Adrenal gland (tissue), 12 donors: Measurements from ENCODE around the gene WBP1. TPM values are rescaled to one million over a fixed set of nuclear protein-coding genes. Genes with fewer than 3 reads are reported as not detected.

Experiments used
- DNase-seq, 7 donors: peaks; one replicate each; pipeline ENCODE4 v3.0.0-alpha.2; 2019 to 2020
- H3K27ac ChIP-seq, 5 donors: fragments of 200-600 bp; sonication (generic) in 4 of 5; 1 replicate in 3 of 5; 2 replicates in 2 of 5; pipeline versions ENCODE4 v1.5.1 to v1.8.0; 2016 to 2020; ENCODE audit warnings: mild to moderate bottlenecking in 1 of 5
- H3K27me3 ChIP-seq: fragments of 200-600 bp; 2 replicates; pipeline ENCODE4 v1.8.0; 2021
- H3K36me3 ChIP-seq, 2 donors: fragments of 200-600 bp; replicated peaks in 1 of 2; 1 replicate in 1 of 2; 2 replicates in 1 of 2; pipeline versions ENCODE4 v1.5.1 to v1.8.0; 2018 to 2022
- H3K4me1 ChIP-seq, 2 donors: fragments of 200-600 bp; replicated peaks in 1 of 2; 1 replicate in 1 of 2; 2 replicates in 1 of 2; pipeline versions ENCODE4 v1.5.1 to v1.8.0; 2018 to 2021
- H3K4me3 ChIP-seq, 4 donors: fragments of 200-600 bp; sonication (generic) in 3 of 4; one replicate each; pipeline ENCODE4 v1.5.1; 2016 to 2018
- H3K9me3 ChIP-seq, 3 donors: fragments of 200-600 bp; sonication (generic) in 1 of 3; replicated peaks in 1 of 3; 1 replicate in 2 of 3; 2 replicates in 1 of 3; pipeline versions ENCODE4 v1.5.1 to v1.8.0; 2016 to 2021
- POLR2A ChIP-seq, 2 donors: fragments of 450-650 bp; IDR thresholded peaks; one replicate each; pipeline ENCODE4 v1.6.1; 2017; ENCODE audit warnings: antibody characterized with exemption in 2 of 2, mild to moderate bottlenecking in 2 of 2, moderate library complexity in 1 of 2
- WGBS, 4 donors: extraction: QIAGEN DNeasy Blood & Tissue Kit in 2 of 4; methylation state at CpG; one replicate each; pipeline versions ENCODE4 v1.1.5 to v1.1.7; 2013 to 2017; 5-methylcytosine and 5-hydroxymethylcytosine counted together
- intact Hi-C, 2 donors: fragments of 100-400 bp; cut with DNase I; formaldehyde crosslinking; loops; one replicate each; pipeline versions ENCODE4 v1.14.1 to v1.15.0; 2022 to 2023
- polyA plus RNA-seq, 3 donors: library from polyadenylated mRNA; stranded (reverse); fragments of 200-250 nt in 2 of 3; fragments of 350-450 nt in 1 of 3; fragmentation: Illumina TruSeq in 1 of 3; extraction: RNeasy Lipid Tissue Mini Kit (QIAGEN cat#74804) in 1 of 3; gene quantifications; one replicate each; pipeline ENCODE4 v1.2.3, GENCODE V29; 2013 to 2014
- total RNA-seq, 9 donors: library from RNA; depleted of rRNA in 4 of 9; stranded (reverse); fragments of >200 nt in 4 of 9; fragments of 120-200 nt in 1 of 9; fragmentation: NEBNext Ultra II Directional in 1 of 9; extraction: Animal tissue kit (Norgen Biotek cat#: 25700) in 1 of 9; gene quantifications; one replicate each; pipeline versions ENCODE4 v1.1.0 to v1.2.4, GENCODE V29; 2013 to 2023
- TF ChIP-seq, protein P1 (sequence below), 6 experiments: fragments of 450-650 bp in 4 of 6; fragments of 200-600 bp in 2 of 6; sonication (generic) in 1 of 6; IDR thresholded peaks; 1 replicate in 5 of 6; 2 replicates in 1 of 6; pipeline versions ENCODE4 v1.5.1 to v1.8.0; 2016 to 2021; ENCODE audit warnings: antibody characterized with exemption in 6 of 6, mild to moderate bottlenecking in 2 of 6, moderate library complexity in 1 of 6
- donor health status: healthy with polysubstance abuse.
- donor health status: Bipolar disorder and iron deficiency.
- donor health status: DM: yes; HTN: yes; CAD: no.
- donor health status: DM: no; HTN: no; CAD: no.
- donor health status: DM: no; HTN: no; CAD: no.
- donor health status: DM: yes; HTN: yes; CAD: no.

The WBP1 gene
- total and polyA plus RNA-seq, 12 donors, result 56.9 to 267 (median 115) TPM

DNA sequence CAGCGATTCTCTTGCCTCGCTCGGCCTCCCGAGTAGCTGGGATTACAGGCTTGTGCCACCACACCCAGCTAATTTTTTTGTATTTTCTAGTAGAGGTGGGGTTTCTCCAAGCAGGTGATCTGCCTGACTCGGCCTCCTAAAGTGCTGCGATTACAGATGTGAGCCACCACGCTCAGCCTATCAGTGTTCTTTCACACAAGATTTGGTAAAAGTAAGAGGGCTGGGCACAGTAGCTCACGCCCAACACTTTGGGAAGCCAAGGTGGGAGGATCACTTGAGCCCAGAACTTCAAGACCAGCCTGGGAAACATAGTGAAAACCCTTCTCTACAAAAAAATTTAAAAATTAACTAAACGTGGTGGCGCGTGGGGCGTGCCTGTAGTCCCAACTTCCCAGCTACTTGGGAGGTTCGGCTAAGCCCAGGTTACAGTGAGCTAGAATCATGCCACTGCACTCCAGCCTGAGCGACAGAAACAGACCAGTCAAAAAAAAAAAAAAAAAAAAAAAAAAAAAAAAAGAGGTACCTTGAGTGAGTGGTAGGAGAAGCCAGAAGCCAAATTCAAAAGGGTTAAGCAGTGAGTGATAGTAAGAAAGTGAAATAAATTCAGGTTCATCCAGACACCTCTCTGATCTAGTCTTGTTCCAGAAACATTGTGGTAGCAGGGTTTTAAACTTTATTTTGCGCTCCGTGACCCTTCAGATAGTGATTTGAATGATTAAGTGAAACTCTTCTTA lies 13.3 kb downstream of the WBP1 start:
- intact Hi-C loops, result no loop called here
- no peak for TF ChIP-seq POLR2A (IDR thresholded peaks at IDR 0.05)
- TF ChIP-seq, protein P1, sequence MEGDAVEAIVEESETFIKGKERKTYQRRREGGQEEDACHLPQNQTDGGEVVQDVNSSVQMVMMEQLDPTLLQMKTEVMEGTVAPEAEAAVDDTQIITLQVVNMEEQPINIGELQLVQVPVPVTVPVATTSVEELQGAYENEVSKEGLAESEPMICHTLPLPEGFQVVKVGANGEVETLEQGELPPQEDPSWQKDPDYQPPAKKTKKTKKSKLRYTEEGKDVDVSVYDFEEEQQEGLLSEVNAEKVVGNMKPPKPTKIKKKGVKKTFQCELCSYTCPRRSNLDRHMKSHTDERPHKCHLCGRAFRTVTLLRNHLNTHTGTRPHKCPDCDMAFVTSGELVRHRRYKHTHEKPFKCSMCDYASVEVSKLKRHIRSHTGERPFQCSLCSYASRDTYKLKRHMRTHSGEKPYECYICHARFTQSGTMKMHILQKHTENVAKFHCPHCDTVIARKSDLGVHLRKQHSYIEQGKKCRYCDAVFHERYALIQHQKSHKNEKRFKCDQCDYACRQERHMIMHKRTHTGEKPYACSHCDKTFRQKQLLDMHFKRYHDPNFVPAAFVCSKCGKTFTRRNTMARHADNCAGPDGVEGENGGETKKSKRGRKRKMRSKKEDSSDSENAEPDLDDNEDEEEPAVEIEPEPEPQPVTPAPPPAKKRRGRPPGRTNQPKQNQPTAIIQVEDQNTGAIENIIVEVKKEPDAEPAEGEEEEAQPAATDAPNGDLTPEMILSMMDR (IDR thresholded peaks at IDR 0.05), result no peak
- Histone ChIP-seq H3K4me3 (peak overlapping the region in 3 of 4 donors; percentile 43 to 72 (median 45)), H3K36me3 (peaks cover 0 to 15% of the 10 kb centered on the region in 2 donors), H3K4me1 (peaks cover 9 to 16% of the 10 kb centered on the region in 2 donors), H3K27ac (peak overlapping the region; percentile 57 to 96 (median 87)), H3K9me3 (no peaks in the 10 kb centered on the region), H3K27me3 (no peaks in the 10 kb centered on the region)
- 43 to 51% (median 46%) methylated on average over 16 of the region's 16 CpGs for WGBS, 4 donors
- peak in 1 of 7 donors; percentile 22 for DNase-seq

DNA sequence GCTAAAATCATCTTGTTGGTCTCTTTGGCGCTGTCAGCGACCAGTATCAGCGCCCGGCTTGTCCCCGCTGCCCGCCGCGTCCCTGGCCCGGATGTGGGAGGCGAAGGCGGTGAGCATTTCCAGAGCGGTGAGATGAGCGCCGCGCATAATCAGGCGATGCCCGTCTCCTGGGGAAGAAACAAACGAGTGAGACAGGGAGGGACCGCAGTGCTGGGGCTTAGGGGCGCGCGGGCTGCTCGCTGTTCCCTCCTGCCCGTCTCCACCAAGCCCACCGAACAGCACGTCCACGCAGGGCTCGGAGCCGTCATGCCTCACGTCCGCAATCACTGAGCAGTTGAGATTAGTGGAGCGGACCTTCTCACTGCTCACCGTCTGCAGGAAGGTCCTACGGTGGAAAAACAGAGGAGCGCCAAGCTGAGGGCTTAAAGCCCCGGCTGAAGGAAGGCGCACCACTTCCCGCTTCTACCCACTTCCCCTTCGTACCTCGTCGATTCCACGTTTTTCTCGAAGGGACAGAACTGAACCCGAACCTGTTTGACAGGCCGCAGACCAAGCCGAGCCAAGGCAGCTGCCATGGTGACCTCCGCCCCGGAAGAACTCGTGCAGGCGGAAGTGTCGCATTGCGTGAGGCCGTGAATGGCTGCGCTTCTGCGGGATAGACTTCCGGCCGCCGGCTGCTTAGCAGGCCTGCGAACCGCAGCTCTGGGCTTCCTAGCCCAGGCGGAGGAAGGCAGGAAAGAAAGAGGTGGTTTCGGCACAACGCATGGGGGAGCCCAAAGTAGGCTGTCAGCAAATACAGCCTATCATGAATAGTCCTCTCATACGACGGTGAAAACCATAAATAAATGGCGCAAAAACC lies 14.1 kb downstream of the WBP1 start, which contains the start of gene MRPL53:
MRPL53 (minus strand) TSS at position 595 of the 859 bp plus-strand sequence; CDS start at position 575, 20 bp downstream.
- H3K27me3 ChIP-seq, result no peaks in the 10 kb centered on the region
- intact Hi-C loops, result no loop called here
- WGBS, 4 donors, result 0 to 1% (median 0%) methylated on average over 33 to 66 of the region's 66 CpGs
- peak within 1 kb of the TSS; percentile 57 to 96 (median 87) for H3K27ac ChIP-seq
- H3K4me1 ChIP-seq, result peaks cover 9 to 16% of the 10 kb centered on the region in 2 donors
- peaks cover 0 to 15% of the 10 kb centered on the region in 2 donors for H3K36me3 ChIP-seq
- TF ChIP-seq POLR2A (IDR thresholded peaks at IDR 0.05), result peak; percentile 60 to 70
- TF ChIP-seq, protein P1 (IDR thresholded peaks at IDR 0.05), result peak in 1 of 6 experiments; percentile 8
- H3K9me3 ChIP-seq, result no peaks in the 10 kb centered on the region
- peak; percentile 92 to 98 (median 95) for DNase-seq
- peak within 1 kb of the TSS; percentile 7 to 72 (median 44) for H3K4me3 ChIP-seq

DNA sequence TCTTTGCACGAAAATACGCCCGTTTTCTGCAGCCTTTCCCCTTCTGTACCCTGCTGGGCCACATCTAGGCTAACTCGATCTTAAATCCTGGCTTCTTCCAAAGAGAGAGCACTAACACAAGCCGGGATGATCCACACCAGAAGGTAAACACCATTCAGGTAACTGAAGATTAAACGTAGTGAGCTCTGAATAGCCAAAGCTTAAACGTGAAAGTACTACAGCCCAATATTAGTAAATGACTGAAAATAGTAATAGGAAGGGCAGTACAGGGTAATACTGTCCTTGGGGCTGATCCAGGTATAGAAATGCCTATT lies 14.7 kb downstream of the WBP1 start:
- peak overlapping the region in 3 of 4 donors; percentile 43 to 72 (median 45) for H3K4me3 ChIP-seq
- H3K27ac ChIP-seq, result peak overlapping the region; percentile 57 to 96 (median 87)
- TF ChIP-seq, protein P1 (IDR thresholded peaks at IDR 0.05), result no peak
- no peak for TF ChIP-seq POLR2A (IDR thresholded peaks at IDR 0.05)
- peaks cover 9 to 16% of the 10 kb centered on the region in 2 donors for H3K4me1 ChIP-seq
- no peaks in the 10 kb centered on the region for H3K27me3 ChIP-seq
- intact Hi-C loops, result no loop called here
- H3K9me3 ChIP-seq, result no peaks in the 10 kb centered on the region
- H3K36me3 ChIP-seq, result peaks cover 0 to 15% of the 10 kb centered on the region in 2 donors
- WGBS, 4 donors, result 7 to 13% (median 7%) methylated on average over 7 of the region's 7 CpGs
- no peak for DNase-seq

DNA sequence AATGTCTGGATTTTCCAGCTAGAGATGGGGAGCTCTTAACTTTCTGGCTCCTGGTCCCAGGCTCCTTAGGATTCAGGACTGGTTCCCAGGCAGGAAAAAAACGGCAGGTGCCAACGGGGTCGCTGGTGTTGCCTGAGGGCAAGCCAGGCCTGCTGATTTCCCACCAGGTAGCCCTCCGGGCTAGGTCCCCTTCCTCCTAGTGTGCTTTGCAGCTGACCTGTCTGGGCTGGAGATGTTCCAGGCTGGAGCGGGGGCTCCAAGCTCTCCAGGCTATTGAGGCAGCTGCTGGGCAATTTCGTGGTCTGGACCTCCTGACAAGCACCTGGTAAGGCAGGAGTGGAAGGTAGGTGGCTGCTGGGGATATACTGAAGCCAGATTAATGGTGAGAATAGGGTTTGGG lies 16.2 kb downstream of the WBP1 start:
- H3K4me3 ChIP-seq, result no peak overlapping the region
- no peaks in the 10 kb centered on the region for H3K9me3 ChIP-seq
- DNase-seq, result no peak
- no peak overlapping the region for H3K27ac ChIP-seq
- H3K27me3 ChIP-seq, result no peaks in the 10 kb centered on the region
- H3K4me1 ChIP-seq, result peaks cover 9 to 16% of the 10 kb centered on the region in 2 donors
- TF ChIP-seq, protein P1 (IDR thresholded peaks at IDR 0.05), result no peak
- no peak for TF ChIP-seq POLR2A (IDR thresholded peaks at IDR 0.05)
- intact Hi-C loops, result no loop called here
- peaks cover 0 to 20% of the 10 kb centered on the region in 2 donors for H3K36me3 ChIP-seq
- 90 to 95% (median 94%) methylated on average over 5 to 6 of the region's 6 CpGs for WGBS, 4 donors
